HCT116 (cell line): ENCODE data around the gene CCBE1. TPM values are rescaled to one million over a fixed set of nuclear protein-coding genes. Genes with fewer than 3 reads are reported as not detected.

Experiments used
- ATAC-seq: fragments of 200-7000 bp; cut with Tn5 transposase; 2 replicates; pipeline ENCODE4 v1.9.1; 2020; ENCODE audit warnings: mild to moderate bottlenecking, moderate library complexity
- BruUV-seq: library from RNA; stranded (reverse); fragments of 400-500 nt; replicated peaks from 2 replicates; lab custom pipeline; 2021; lab: Mats Ljungman, UMichigan
- CTCF ChIA-PET: fragments of 300-600 bp; sonication (Branson Sonifier 250); formaldehyde crosslinking; loops from one replicate; lab custom pipeline; 2021; ENCODE audit warnings: antibody characterized with exemption; lab: Charles Lee
- POLR2A ChIA-PET: fragments of 300-600, 350-600 bp; sonication (Branson Sonifier 250); formaldehyde crosslinking; loops from one replicate; lab custom pipeline; 2021; ENCODE audit warnings: antibody characterized with exemption; lab: Charles Lee
- RAD21 ChIA-PET, 2 experiments: fragments of 300-600 bp; sonication (Branson Sonifier 250); formaldehyde crosslinking; loops; one replicate each; lab custom pipeline; 2023; ENCODE audit warnings: low total read pairs in 2 of 2; ENCODE audit not compliant: uncharacterized antibody in 2 of 2, unreplicated experiment in 2 of 2, low non-redundant PET in 1 of 2; lab: Charles Lee
- DNase-seq: peaks from one replicate; pipeline ENCODE4 v3.0.0-alpha.2; 2010; ENCODE audit warnings: low read depth, low spot score
- H2AFZ ChIP-seq: fragments of 200-600 bp; shearing (Covaris generic), sonication (generic); 2 replicates; pipeline ENCODE4 v1.6.1; 2017; ENCODE audit warnings: low read depth, mixed run types, mixed read lengths, antibody characterized with exemption, low read length; ENCODE audit not compliant: poor library complexity, severe bottlenecking
- H3K27ac ChIP-seq: 2 replicates; pipeline ENCODE4 v1.5.1; 2012; ENCODE audit warnings: low read depth, low read length
- H3K27me3 ChIP-seq: fragments of 200-600 bp; sonication (generic); 2 replicates; pipeline ENCODE4 v1.6.1; 2016; ENCODE audit warnings: mixed run types, low read length, mixed read lengths; ENCODE audit not compliant: insufficient read depth
- H3K36me3 ChIP-seq, 2 experiments: fragments of 200-500 bp in 1 of 2; fragments of 200-600 bp in 1 of 2; sonication (Bioruptor generic) in 1 of 2; sonication (generic) in 1 of 2; 2 replicates each; pipeline versions ENCODE4 v1.5.1 to v1.6.1; 2014 to 2016; ENCODE audit warnings: low read length in 2 of 2, inconsistent platforms in 1 of 2, mixed read lengths in 1 of 2, mixed run types in 1 of 2; ENCODE audit not compliant: insufficient read depth in 2 of 2, control insufficient read depth in 1 of 2
- H3K4me1 ChIP-seq, 2 experiments: fragments of 200-600 bp in 1 of 2; sonication (generic) in 1 of 2; 2 replicates each; pipeline versions ENCODE4 v1.5.1 to v1.6.1; 2012 to 2017; ENCODE audit warnings: low read length in 2 of 2, inconsistent platforms in 1 of 2, mild to moderate bottlenecking in 1 of 2, mixed read lengths in 1 of 2, mixed run types in 1 of 2, moderate library complexity in 1 of 2; ENCODE audit not compliant: insufficient read depth in 2 of 2, control insufficient read depth in 1 of 2
- H3K4me2 ChIP-seq: fragments of 200-600 bp; sonication (generic); 2 replicates; pipeline ENCODE4 v1.6.1; 2017; ENCODE audit warnings: mixed run types, low read length, mixed read lengths
- H3K4me3 ChIP-seq, 2 experiments: fragments of 200-600 bp in 1 of 2; sonication (generic) in 1 of 2; replicated peaks in 1 of 2; 2 replicates each; pipeline ENCODE4 v1.5.1; 2011 to 2016; ENCODE audit warnings: low read length in 2 of 2, control low read depth in 1 of 2, low read depth in 1 of 2, mild to moderate bottlenecking in 1 of 2, mixed read lengths in 1 of 2, mixed run types in 1 of 2
- H3K79me2 ChIP-seq: fragments of 200-600 bp; sonication (generic); 2 replicates; pipeline ENCODE4 v1.6.1; 2017; ENCODE audit warnings: mild to moderate bottlenecking, mixed run types, low read length, moderate library complexity, mixed read lengths; ENCODE audit not compliant: insufficient read depth
- H3K9ac ChIP-seq: fragments of 200-600 bp; sonication (generic); 2 replicates; pipeline ENCODE4 v1.6.1; 2016; ENCODE audit warnings: low read length, mixed read lengths
- H3K9me2 ChIP-seq: fragments of 200-600 bp; sonication (generic), shearing (Covaris generic); 2 replicates; pipeline ENCODE4 v1.6.1; 2017; ENCODE audit warnings: mixed run types, mild to moderate bottlenecking, moderate library complexity; ENCODE audit not compliant: insufficient read depth
- H3K9me3 ChIP-seq, 2 experiments: fragments of 200-500 bp in 1 of 2; fragments of 200-600 bp in 1 of 2; sonication (Bioruptor generic) in 1 of 2; sonication (generic) in 1 of 2; 2 replicates each; pipeline ENCODE4 v1.6.1; 2014 to 2017; ENCODE audit warnings: low read length in 2 of 2, mixed read lengths in 2 of 2, inconsistent platforms in 1 of 2, low read depth in 1 of 2, mild to moderate bottlenecking in 1 of 2, mixed run types in 1 of 2, moderate library complexity in 1 of 2; ENCODE audit not compliant: control insufficient read depth in 1 of 2, insufficient read depth in 1 of 2
- H4K20me1 ChIP-seq: fragments of 200-600 bp; sonication (generic), shearing (Covaris generic); 2 replicates; pipeline ENCODE4 v1.6.1; 2017; ENCODE audit warnings: mixed run types, mild to moderate bottlenecking, moderate library complexity; ENCODE audit not compliant: insufficient read depth
- CBX3 ChIP-seq: IDR thresholded peaks from 2 replicates; pipeline ENCODE4 v1.6.1; 2012; ENCODE audit warnings: low read depth
- CEBPB ChIP-seq: IDR thresholded peaks from 2 replicates; pipeline ENCODE4 v1.6.1; 2012; ENCODE audit warnings: low read depth
- EGR1 ChIP-seq: IDR thresholded peaks from 2 replicates; pipeline ENCODE4 v1.6.1; 2012; ENCODE audit warnings: low read depth
- ELF1 ChIP-seq: IDR thresholded peaks from 2 replicates; pipeline ENCODE4 v1.6.1; 2012; ENCODE audit warnings: low read depth, borderline replicate concordance
- EZH2 ChIP-seq: fragments of 200-600 bp; sonication (generic); IDR thresholded peaks from 2 replicates; pipeline ENCODE4 v1.6.1; 2017; ENCODE audit warnings: antibody characterized with exemption, mixed run types
- EZH2phosphoT487 ChIP-seq: fragments of 200-600 bp; IDR thresholded peaks from 2 replicates; pipeline ENCODE4 v1.6.1; 2018; ENCODE audit warnings: antibody characterized with exemption, borderline replicate concordance
- FOSL1 ChIP-seq: IDR thresholded peaks from 2 replicates; pipeline ENCODE4 v1.6.1; 2012; ENCODE audit warnings: low read depth
- JUND ChIP-seq: IDR thresholded peaks from 2 replicates; pipeline ENCODE4 v1.6.1; 2012
- POLR2A ChIP-seq: IDR thresholded peaks from 2 replicates; pipeline ENCODE4 v1.7.0; 2011; ENCODE audit warnings: borderline replicate concordance; ENCODE audit not compliant: insufficient read depth, insufficient read length; ENCODE audit errors: extremely low read depth
- RAD21 ChIP-seq: IDR thresholded peaks from 2 replicates; pipeline ENCODE4 v1.6.1; 2012; ENCODE audit warnings: low read depth, mild to moderate bottlenecking
- SP1 ChIP-seq: IDR thresholded peaks from 2 replicates; pipeline ENCODE4 v1.6.1; 2012; ENCODE audit warnings: low read depth
- SRF ChIP-seq: IDR thresholded peaks from 2 replicates; pipeline ENCODE4 v1.6.1; 2012; ENCODE audit warnings: low read depth
- TCF7L2 ChIP-seq: IDR thresholded peaks from 2 replicates; pipeline ENCODE4 v1.7.0; 2011; ENCODE audit warnings: borderline replicate concordance, inconsistent platforms; ENCODE audit not compliant: insufficient read depth, insufficient read length; ENCODE audit errors: extremely low read depth
- YY1 ChIP-seq: IDR thresholded peaks from 2 replicates; pipeline ENCODE4 v1.6.1; 2011; ENCODE audit warnings: low read length, low read depth, moderate library complexity, mild to moderate bottlenecking; ENCODE audit not compliant: insufficient replicate concordance; ENCODE audit errors: extremely low read depth
- ZNF274 ChIP-seq: fragments of 200-500 bp; sonication (Bioruptor generic); IDR thresholded peaks from 2 replicates; pipeline ENCODE4 v1.6.1; 2014; ENCODE audit warnings: mild to moderate bottlenecking, low read depth, low read length, inconsistent platforms
- intact Hi-C: fragments of 100-400 bp; cut with micrococcal nuclease; formaldehyde crosslinking; loops from 2 replicates; pipeline ENCODE4 v1.10.0; 2022
- total RNA-seq: library from RNA; stranded (reverse); gene quantifications from one replicate; pipeline ENCODE4 v1.2.1, GENCODE V29; 2021; ENCODE audit not compliant: unreplicated experiment
- TF ChIP-seq, protein P1 (sequence below), 3 experiments: fragments of 200-600 bp in 1 of 3; sonication (generic) in 1 of 3; IDR thresholded peaks in 2 of 3; conservative IDR thresholded peaks in 1 of 3; 2 replicates each; pipeline ENCODE4 v1.5.1; 2012 to 2017; ENCODE audit warnings: low read depth in 2 of 3, low read length in 2 of 3, antibody characterized with exemption in 1 of 3, borderline replicate concordance in 1 of 3, control low read depth in 1 of 3, mild to moderate bottlenecking in 1 of 3, mixed read lengths in 1 of 3, mixed run types in 1 of 3, moderate library complexity in 1 of 3; ENCODE audit not compliant: insufficient read depth in 1 of 3
- TF ChIP-seq, protein P2 (sequence below): IDR thresholded peaks from 2 replicates; pipeline ENCODE4 v1.6.1; 2012
- TF ChIP-seq, protein P3 (sequence below): IDR thresholded peaks from 2 replicates; pipeline ENCODE4 v1.6.1; 2012
- TF ChIP-seq, protein P4 (sequence below): IDR thresholded peaks from 2 replicates; pipeline ENCODE4 v1.6.1; 2011; ENCODE audit warnings: mild to moderate bottlenecking, low read length, moderate library complexity; ENCODE audit not compliant: insufficient replicate concordance; ENCODE audit errors: extremely low read depth

CCBE1 gene
- total RNA-seq, 1 experiment from 2014 or later = 0.84 TPM

DNA sequence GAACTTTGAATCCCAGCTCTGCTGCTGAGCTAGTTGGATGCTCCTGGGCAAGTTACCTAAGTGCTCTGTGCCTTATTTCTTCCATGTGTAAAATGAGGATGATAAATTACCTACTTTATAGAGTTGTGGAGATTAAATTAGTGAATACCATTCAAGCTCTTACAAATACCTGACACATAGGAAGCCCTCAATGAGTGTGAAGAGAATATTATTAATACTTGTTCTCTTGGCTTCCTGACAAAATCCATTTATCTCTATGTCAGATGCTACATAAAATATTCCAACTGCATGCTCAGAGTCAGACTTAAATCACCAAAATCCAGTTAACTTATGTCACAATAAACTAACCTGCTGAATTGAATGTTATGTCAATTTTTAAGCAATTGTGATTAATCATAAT is 42.9 kb upstream of the CCBE1 start (continued):
- TF ChIP-seq EGR1 = no peak
- no peak for TF ChIP-seq CBX3

DNA sequence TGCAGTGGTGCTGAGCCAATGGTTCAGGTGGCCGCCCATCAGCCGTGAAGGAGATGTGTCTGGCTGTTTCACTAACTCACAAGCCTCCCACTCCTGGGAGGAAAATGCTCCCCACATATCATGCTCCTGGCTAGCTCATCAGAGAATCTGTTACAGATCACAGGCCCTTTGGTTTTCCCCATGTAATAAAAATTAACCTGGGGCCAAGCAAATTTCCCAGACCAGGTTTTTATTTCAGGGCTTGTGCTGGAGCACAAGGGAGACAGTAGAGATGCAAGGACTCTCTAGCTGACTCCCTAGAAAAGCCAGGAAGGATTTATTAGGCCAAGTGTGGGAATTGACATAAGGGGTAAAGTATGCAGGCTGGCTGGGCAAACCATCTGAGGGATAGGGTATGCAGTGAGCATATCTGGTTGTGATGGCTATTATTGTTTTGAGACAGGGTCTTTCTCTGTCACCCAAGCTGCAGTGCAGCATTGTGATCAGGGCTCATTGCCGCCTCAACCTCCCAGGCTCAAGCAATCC is 40.6 kb upstream of the CCBE1 start:
- no peak for ATAC-seq
- Histone ChIP-seq H3K9me3 (no peaks in the 10 kb centered on the region), H3K9me2 (no peaks in the 10 kb centered on the region), H3K9ac (no peak overlapping the region), H3K4me1 (no peaks in the 10 kb centered on the region), H2AFZ (no peak overlapping the region), H3K27ac (no peak overlapping the region), H3K36me3 (no peaks in the 10 kb centered on the region), H3K4me2 (no peak overlapping the region), H3K4me3 (no peak overlapping the region), H3K27me3 (no peaks in the 10 kb centered on the region), H3K79me2 (no peaks in the 10 kb centered on the region), H4K20me1 (no peaks in the 10 kb centered on the region)
- DNase-seq = no peak
- POLR2A ChIA-PET = no interaction called here
- RAD21 ChIA-PET = no interaction called here
- no TSS peak for BruUV-seq
- intact Hi-C loops = no loop called here
- CTCF ChIA-PET = no interaction called here
- TF ChIP-seq SRF = no peak
- TF ChIP-seq ELF1 = no peak
- no peak for TF ChIP-seq CEBPB
- TF ChIP-seq, protein P1, sequence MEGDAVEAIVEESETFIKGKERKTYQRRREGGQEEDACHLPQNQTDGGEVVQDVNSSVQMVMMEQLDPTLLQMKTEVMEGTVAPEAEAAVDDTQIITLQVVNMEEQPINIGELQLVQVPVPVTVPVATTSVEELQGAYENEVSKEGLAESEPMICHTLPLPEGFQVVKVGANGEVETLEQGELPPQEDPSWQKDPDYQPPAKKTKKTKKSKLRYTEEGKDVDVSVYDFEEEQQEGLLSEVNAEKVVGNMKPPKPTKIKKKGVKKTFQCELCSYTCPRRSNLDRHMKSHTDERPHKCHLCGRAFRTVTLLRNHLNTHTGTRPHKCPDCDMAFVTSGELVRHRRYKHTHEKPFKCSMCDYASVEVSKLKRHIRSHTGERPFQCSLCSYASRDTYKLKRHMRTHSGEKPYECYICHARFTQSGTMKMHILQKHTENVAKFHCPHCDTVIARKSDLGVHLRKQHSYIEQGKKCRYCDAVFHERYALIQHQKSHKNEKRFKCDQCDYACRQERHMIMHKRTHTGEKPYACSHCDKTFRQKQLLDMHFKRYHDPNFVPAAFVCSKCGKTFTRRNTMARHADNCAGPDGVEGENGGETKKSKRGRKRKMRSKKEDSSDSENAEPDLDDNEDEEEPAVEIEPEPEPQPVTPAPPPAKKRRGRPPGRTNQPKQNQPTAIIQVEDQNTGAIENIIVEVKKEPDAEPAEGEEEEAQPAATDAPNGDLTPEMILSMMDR (IDR thresholded peaks at IDR 0.05 in 2 of 3, conservative IDR thresholded peaks at IDR 0.05 in 1 of 3; ENCODE audit: borderline replicate concordance in 1 of 3, insufficient read depth in 1 of 3, low read depth in 2 of 3, low read length in 2 of 3) = no peak
- no peak for TF ChIP-seq FOSL1
- TF ChIP-seq, protein P2, sequence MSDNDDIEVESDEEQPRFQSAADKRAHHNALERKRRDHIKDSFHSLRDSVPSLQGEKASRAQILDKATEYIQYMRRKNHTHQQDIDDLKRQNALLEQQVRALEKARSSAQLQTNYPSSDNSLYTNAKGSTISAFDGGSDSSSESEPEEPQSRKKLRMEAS = no peak
- TF ChIP-seq EZH2 = no peak
- TF ChIP-seq JUND = no peak
- TF ChIP-seq, protein P3, sequence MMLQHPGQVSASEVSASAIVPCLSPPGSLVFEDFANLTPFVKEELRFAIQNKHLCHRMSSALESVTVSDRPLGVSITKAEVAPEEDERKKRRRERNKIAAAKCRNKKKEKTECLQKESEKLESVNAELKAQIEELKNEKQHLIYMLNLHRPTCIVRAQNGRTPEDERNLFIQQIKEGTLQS = no peak
- no peak for TF ChIP-seq TCF7L2
- TF ChIP-seq EZH2phosphoT487 = no peak
- TF ChIP-seq CBX3 = no peak
- no peak for TF ChIP-seq POLR2A
- TF ChIP-seq ZNF274 = no peak
- TF ChIP-seq RAD21 = no peak
- no peak for TF ChIP-seq YY1
- TF ChIP-seq, protein P4, sequence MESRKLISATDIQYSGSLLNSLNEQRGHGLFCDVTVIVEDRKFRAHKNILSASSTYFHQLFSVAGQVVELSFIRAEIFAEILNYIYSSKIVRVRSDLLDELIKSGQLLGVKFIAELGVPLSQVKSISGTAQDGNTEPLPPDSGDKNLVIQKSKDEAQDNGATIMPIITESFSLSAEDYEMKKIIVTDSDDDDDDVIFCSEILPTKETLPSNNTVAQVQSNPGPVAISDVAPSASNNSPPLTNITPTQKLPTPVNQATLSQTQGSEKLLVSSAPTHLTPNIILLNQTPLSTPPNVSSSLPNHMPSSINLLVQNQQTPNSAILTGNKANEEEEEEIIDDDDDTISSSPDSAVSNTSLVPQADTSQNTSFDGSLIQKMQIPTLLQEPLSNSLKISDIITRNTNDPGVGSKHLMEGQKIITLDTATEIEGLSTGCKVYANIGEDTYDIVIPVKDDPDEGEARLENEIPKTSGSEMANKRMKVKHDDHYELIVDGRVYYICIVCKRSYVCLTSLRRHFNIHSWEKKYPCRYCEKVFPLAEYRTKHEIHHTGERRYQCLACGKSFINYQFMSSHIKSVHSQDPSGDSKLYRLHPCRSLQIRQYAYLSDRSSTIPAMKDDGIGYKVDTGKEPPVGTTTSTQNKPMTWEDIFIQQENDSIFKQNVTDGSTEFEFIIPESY = no peak
- no peak for TF ChIP-seq SP1
